HG03108 (cell line): ENCODE measurements around the gene CDCA3.
A peak's percentile ranks its signal among the peaks of the same experiment; 100 is the strongest.
"Not testable (repeated sequence)": the region's sequence is repeated elsewhere in the genome, so short reads cannot be mapped to it uniquely, and the experiment has no call there.

Experiments used
- ATAC-seq: cut with Tn5 transposase; IDR thresholded peaks from one replicate; pipeline ENCODE4 v1.9.1; 2021; ENCODE audit warnings: moderate library complexity; ENCODE audit not compliant: unreplicated experiment

Gene CDCA3

GRCh38 chr12:6851153-6851920 is at the start of gene CDCA3:
Gene CDCA3 (minus strand): TSS chr12:6851286. CDS start chr12:6850952, 334 bp downstream.
- ATAC-seq, result peak; percentile 51

DNA sequence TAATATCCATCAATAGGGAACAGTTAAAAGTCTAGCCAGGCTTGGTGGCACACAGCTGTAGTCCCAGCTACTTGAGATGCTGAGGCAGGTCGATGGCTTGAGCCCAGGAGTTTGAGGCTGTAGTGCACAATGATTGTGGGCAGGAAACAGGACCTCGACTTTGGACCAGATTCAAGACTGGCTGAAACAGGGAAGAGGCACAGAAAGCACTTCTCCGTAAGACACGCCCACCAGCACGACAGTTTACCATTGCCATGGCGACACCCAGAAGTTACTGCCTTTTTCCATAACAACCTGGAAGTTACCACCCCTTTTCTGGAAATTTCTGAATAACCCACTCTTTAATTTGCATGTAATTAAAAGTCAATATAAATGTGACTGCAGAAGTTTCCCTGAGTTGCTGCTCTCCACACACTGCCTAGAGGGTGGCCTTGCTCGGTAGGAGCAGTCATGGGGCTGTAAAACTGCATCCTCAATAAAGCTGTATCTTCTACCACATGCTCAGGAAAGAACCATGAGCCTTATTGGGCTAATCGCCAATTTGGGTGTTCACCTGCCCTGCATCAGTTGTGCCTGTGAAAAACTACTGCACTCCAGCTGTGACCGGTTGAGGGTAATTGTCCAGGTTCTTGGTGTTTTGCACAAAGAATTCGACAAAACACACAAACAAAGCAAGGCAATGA is 48.9 kb upstream of the CDCA3 start:
- ATAC-seq, result no peak

GRCh38 chr12:6899427-6899826 is 48.3 kb upstream of the CDCA3 start:
- no peak for ATAC-seq

DNA sequence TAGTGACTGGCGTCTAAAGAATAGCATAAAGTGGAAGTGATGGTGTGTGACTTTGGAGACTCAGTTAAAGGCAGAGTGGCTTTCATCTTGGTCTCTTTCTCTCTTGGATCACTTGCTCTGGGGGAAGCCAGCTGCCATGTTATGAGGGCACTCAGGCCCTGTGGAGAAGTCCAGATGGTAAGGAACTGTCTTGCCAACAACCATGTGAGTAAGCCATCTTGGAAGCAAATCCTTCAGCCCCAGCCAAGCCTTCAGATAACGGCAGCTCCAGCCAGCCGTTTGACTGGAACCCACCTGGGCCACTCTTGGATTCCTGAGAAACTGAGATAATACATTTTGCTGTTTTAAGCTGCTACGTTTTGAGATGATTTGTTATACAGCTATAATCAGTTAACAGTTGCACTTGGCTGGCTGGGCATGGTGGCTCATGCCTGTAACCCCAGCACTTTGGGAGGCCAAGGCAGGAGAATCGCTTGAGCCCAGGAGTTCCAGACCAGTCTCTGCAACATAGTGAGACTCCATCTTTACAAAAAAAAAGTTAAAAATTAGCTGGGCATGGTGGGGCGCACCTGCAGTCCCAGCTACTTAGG is 45.9 kb upstream of the CDCA3 start:
- ATAC-seq, result no peak

- ATAC-seq, result no peak
Observed at GRCh38 chr12:6894321-6894720, 43.2 kb upstream of the CDCA3 start.

DNA sequence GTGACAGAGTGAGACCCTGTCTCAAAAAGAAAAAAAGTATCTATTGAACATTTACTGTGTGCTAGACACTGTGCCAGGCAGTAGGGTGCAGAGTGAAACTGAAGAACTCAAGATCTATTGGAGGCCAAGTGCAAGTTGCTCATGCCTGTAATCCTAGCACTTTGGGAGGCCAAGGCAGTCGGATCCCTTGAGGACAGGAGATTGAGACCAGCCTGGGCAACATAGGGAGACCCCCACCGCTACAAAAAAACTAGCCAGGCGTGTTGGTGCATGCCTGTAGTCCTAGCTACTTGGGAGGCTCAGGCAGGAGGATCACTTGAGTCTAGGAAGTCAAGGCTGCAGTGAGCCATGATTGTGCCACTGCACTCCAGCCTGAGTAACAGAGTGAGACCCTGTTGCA is 41.6 kb upstream of the CDCA3 start:
- ATAC-seq, result not testable (repeated sequence)

- ATAC-seq, result no peak
Observed at GRCh38 chr12:6891646-6892001, 40.5 kb upstream of the CDCA3 start.

GRCh38 chr12:6890789-6891645 is 39.9 kb upstream of the CDCA3 start:
- ATAC-seq, result peak; percentile 97

GRCh38 chr12:6889775-6890573 is 38.9 kb upstream of the CDCA3 start:
- not testable (repeated sequence) for ATAC-seq

- not testable (repeated sequence) for ATAC-seq
Observed at GRCh38 chr12:6888794-6889193, 37.7 kb upstream of the CDCA3 start.

DNA sequence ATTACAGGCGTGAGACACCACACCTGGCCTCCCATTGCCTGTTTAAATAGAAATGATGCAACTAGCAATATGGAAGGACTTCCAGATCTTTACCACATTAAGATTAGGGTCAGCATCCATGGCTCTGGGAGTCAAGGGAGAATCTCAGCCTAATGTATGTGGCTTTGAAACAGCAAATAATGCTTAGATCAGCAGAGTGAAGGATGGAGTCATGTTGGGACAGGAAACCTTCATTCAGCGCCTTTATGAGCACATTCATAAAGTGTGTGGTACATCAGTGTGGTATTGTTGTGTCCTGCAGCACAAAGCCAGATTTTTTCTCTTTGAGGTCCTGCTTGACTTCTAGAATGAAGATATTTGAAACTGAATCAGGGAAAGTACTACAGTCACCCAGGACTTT is 37.3 kb upstream of the CDCA3 start:
- no peak for ATAC-seq

DNA sequence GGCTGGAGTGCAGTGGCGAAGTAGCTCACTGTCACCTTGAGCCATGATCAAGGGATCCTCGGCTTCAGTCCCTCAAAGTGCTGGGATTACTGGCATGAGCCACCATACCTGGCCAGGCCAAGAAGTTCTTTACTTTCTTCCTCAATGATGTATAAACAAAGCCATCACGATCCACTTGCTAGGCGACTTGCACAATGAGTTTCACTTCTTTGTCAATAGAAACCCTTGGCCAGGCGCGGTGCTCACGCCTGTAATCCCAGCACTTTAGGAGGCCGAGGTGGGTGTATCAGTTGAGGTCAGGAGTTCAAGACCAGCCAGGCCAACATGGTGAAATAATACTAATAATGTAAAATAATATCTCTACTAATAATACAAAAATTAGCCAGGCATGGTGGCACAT is 36.4 kb upstream of the CDCA3 start:
- ATAC-seq, result no peak

GRCh38 chr12:6886206-6886999 is 35.3 kb upstream of the CDCA3 start:
- not testable (repeated sequence) for ATAC-seq

GRCh38 chr12:6884539-6884938 is 33.5 kb upstream of the CDCA3 start:
- ATAC-seq, result no peak

- no peak for ATAC-seq
Observed at GRCh38 chr12:6883683-6884082, 32.6 kb upstream of the CDCA3 start.

GRCh38 chr12:6883252-6883651 is 32.2 kb upstream of the CDCA3 start:
- no peak for ATAC-seq

- not testable (repeated sequence) for ATAC-seq
Observed at GRCh38 chr12:6879824-6880223, 28.7 kb upstream of the CDCA3 start.

- ATAC-seq, result not testable (repeated sequence)
Observed at GRCh38 chr12:6874015-6874368, 22.9 kb upstream of the CDCA3 start.
